MG63 (cell line): Measurements from ENCODE around the gene TP73. TPM values are rescaled to one million over a fixed set of nuclear protein-coding genes. Genes with fewer than 3 reads are reported as not detected.

ENCODE experiments used
- DNase-seq: peaks from one replicate; pipeline ENCODE4 v3.0.0-alpha.2; 2020
- H3K27me3 ChIP-seq: fragments of 250-450 bp; sonication (Bioruptor Pico); 2 replicates; pipeline ENCODE4 v1.5.1; 2020; ENCODE audit warnings: mild to moderate bottlenecking, moderate library complexity
- H3K36me3 ChIP-seq: fragments of 250-450 bp; sonication (Bioruptor Pico); 2 replicates; pipeline ENCODE4 v1.5.1; 2020; ENCODE audit warnings: mild to moderate bottlenecking, moderate library complexity
- H3K4me3 ChIP-seq: fragments of 250-450 bp; sonication (Bioruptor Pico); 2 replicates; pipeline ENCODE4 v1.5.1; 2020; ENCODE audit warnings: mild to moderate bottlenecking, moderate library complexity
- H3K9me3 ChIP-seq: fragments of 250-450 bp; sonication (Bioruptor Pico); 2 replicates; pipeline ENCODE4 v1.5.1; 2020; ENCODE audit warnings: mild to moderate bottlenecking, moderate library complexity
- total RNA-seq: library from RNA; depleted of rRNA; stranded (reverse); fragments of >200 nt; shearing (Covaris generic); gene quantifications from 2 replicates; pipeline ENCODE4 v1.2.3, GENCODE V29; 2014; ENCODE audit warnings: low replicate concordance

TP73 gene
- total RNA-seq, 1 experiment from 2014 or later, result 3.1 TPM

GRCh38 chr1:3685222-3685621 lies 32.9 kb downstream of the TP73 start:
- no peak for DNase-seq
- no peaks in the 10 kb centered on the region for H3K36me3 ChIP-seq
- H3K4me3 ChIP-seq, result no peak overlapping the region
- no peaks in the 10 kb centered on the region for H3K9me3 ChIP-seq
- no peaks in the 10 kb centered on the region for H3K27me3 ChIP-seq

- H3K36me3 ChIP-seq, result no peaks in the 10 kb centered on the region
- H3K27me3 ChIP-seq, result no peaks in the 10 kb centered on the region
- no peaks in the 10 kb centered on the region for H3K9me3 ChIP-seq
- no peak overlapping the region for H3K4me3 ChIP-seq
- no peak for DNase-seq
Observed at GRCh38 chr1:3685906-3686305, 33.6 kb downstream of the TP73 start.

DNA sequence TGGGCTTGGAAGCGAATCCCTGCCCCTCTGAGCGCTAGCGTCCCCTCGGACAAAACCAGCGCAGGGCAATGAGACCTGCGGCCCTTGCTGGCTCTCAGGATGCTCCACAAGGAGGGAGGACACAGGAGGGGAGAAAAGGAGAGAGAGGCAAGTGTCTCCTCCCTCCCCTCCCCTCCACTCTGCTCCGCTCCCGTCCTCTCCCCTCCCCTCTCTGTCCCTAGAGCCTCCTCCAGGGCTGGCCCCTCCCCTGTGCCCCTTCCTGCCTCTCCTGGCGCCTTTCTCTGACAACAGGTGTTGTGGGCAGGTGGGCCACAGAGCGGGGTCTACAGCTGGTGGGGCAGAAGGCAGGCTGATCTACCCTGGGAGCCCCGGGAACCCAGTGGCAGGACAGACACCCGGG lies 35.2 kb downstream of the TP73 start:
- H3K27me3 ChIP-seq, result no peaks in the 10 kb centered on the region
- no peak overlapping the region for H3K4me3 ChIP-seq
- no peaks in the 10 kb centered on the region for H3K36me3 ChIP-seq
- no peaks in the 10 kb centered on the region for H3K9me3 ChIP-seq
- DNase-seq, result no peak

GRCh38 chr1:3688356-3689137 lies 36.2 kb downstream of the TP73 start:
- Histone ChIP-seq H3K4me3 (no peak overlapping the region), H3K36me3 (no peaks in the 10 kb centered on the region), H3K9me3 (no peaks in the 10 kb centered on the region), H3K27me3 (no peaks in the 10 kb centered on the region)
- DNase-seq, result no peak

- Histone ChIP-seq H3K36me3 (no peaks in the 10 kb centered on the region), H3K4me3 (no peak overlapping the region), H3K27me3 (no peaks in the 10 kb centered on the region), H3K9me3 (no peaks in the 10 kb centered on the region)
- DNase-seq, result no peak
Observed at GRCh38 chr1:3689138-3689750, 36.9 kb downstream of the TP73 start.

- no peaks in the 10 kb centered on the region for H3K36me3 ChIP-seq
- no peaks in the 10 kb centered on the region for H3K9me3 ChIP-seq
- no peak overlapping the region for H3K4me3 ChIP-seq
- no peak for DNase-seq
- H3K27me3 ChIP-seq, result no peaks in the 10 kb centered on the region
Observed at GRCh38 chr1:3690282-3691065, 38.2 kb downstream of the TP73 start.

DNA sequence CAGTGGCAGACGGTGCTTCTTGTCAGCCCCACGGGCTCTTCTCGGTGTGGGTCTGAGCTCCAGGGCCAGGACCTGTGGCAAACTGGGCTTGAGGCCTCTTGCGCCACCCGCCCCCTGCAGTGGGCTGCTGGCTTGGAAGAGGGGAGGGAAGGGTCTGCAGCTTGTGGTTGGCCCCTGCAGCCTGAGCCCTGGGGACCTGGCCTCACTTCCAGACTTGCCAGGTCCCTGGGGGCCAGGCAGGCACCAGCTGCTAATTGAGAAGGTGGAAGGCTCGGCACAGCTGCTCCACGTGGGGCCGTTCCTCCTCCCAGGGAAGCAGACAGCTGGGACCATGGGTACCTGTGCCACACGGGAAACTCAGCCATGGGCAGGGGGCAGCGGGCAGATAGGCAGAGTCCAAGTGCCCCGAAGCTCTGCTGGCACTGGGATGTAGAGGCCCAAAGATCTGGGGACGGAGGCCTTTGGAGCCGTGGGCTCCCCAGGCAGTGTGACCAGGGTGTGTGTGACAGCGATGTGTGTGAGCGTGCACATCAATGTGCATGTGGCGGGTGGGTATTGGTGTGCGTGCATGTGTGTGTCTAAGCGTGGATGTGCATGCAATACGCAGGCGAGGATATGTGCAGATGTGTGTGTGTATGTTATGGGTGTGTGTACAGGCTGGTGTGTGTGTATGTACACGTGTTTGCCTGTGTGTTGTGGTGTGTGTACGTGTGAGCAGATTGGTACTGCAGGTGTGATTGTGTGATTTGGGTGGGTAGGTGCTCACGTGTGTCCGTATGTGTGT lies 39.3 kb downstream of the TP73 start:
- H3K27me3 ChIP-seq, result no peaks in the 10 kb centered on the region
- no peaks in the 10 kb centered on the region for H3K36me3 ChIP-seq
- no peaks in the 10 kb centered on the region for H3K9me3 ChIP-seq
- DNase-seq, result no peak
- H3K4me3 ChIP-seq, result no peak overlapping the region

- no peak overlapping the region for H3K4me3 ChIP-seq
- no peak for DNase-seq
Observed at GRCh38 chr1:3692598-3692997, 40.3 kb downstream of the TP73 start.

GRCh38 chr1:3693321-3693720 lies 41.0 kb downstream of the TP73 start:
- Histone ChIP-seq H3K4me3 (no peak overlapping the region), H3K9me3 (no peaks in the 10 kb centered on the region), H3K27me3 (no peaks in the 10 kb centered on the region), H3K36me3 (no peaks in the 10 kb centered on the region)
- DNase-seq, result no peak

More at GRCh38 chr1:3692598-3692997, 40.3 kb downstream of the TP73 start:
- Histone ChIP-seq H3K27me3 (no peaks in the 10 kb centered on the region), H3K9me3 (no peaks in the 10 kb centered on the region), H3K36me3 (no peaks in the 10 kb centered on the region)

DNA sequence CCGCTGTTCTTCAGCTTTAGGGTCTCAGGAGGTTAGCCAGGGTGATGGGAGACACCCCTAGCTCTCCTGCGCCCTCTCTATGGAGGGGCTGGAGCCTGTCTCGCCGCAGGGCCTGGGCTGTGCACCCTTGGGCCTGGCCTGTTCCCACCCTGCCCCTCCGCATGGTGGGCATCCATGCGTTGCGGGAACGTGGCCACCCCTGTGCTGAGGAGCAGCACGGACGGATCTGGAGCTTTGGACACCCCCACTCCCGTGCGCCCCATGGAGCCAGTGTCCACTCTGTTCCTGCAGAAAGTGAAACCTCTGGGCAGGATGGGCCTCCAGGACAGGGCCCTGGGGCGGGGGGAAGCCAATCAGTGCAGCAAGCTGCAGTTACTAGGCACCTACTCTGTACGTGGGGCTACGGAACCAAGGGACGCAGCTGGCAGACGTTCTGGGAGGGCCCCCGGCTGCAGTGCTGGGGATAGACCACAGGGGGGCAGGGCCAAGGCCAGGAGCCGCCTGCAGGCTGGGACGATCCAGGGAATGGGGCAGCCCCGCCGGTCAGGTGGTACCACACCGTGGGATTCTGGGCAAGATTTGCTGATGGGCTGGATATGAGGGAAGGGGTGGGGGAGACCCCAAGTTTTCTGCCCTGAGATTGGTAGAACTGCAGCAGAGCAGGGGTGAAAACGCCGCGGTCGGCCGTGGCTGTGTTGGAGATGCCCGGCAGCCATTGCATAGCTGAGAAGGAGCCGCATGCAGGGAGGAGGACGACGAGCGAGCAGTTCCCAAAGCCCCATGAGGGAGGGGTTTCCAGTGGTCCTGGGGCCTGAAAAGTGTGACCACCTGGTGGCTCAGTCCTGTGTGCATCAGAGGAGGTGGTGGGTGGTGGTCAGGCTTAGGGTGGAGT lies 43.3 kb downstream of the TP73 start:
- Histone ChIP-seq H3K27me3 (no peaks in the 10 kb centered on the region), H3K9me3 (no peaks in the 10 kb centered on the region), H3K36me3 (no peaks in the 10 kb centered on the region), H3K4me3 (no peak overlapping the region)
- DNase-seq, result peak; percentile 17

GRCh38 chr1:3696689-3697088 lies 44.4 kb downstream of the TP73 start:
- no peaks in the 10 kb centered on the region for H3K36me3 ChIP-seq
- no peaks in the 10 kb centered on the region for H3K27me3 ChIP-seq
- no peak for DNase-seq
- H3K9me3 ChIP-seq, result no peaks in the 10 kb centered on the region
- no peak overlapping the region for H3K4me3 ChIP-seq

DNA sequence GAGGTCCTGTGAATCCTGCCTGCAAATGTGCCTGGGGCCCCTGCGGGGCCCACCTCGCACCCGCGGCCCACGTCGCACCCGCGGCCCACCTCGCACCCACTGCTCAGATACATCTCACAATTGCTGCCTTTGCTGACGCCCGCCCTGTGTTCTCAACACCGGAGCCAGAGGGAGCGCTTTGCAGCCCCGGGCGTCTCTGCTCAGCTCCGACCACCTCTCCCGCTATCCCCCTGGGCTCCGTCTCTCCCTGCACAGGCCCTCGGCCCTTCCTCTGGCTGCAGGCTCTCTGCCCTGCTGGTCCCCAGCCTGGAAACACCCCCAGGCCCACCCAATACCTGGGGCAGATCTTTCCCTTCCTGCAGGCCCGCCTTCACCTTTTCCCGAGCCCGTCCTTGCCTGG lies 44.8 kb downstream of the TP73 start:
- no peaks in the 10 kb centered on the region for H3K36me3 ChIP-seq
- no peak for DNase-seq
- no peaks in the 10 kb centered on the region for H3K9me3 ChIP-seq
- H3K4me3 ChIP-seq, result no peak overlapping the region
- H3K27me3 ChIP-seq, result no peaks in the 10 kb centered on the region

- Histone ChIP-seq H3K27me3 (no peaks in the 10 kb centered on the region), H3K36me3 (no peaks in the 10 kb centered on the region), H3K4me3 (no peak overlapping the region), H3K9me3 (no peaks in the 10 kb centered on the region)
- DNase-seq, result no peak
Observed at GRCh38 chr1:3697810-3698209, 45.5 kb downstream of the TP73 start.

GRCh38 chr1:3698660-3699408 lies 46.5 kb downstream of the TP73 start:
- no peak for DNase-seq
- Histone ChIP-seq H3K4me3 (no peak overlapping the region), H3K36me3 (no peaks in the 10 kb centered on the region), H3K9me3 (no peaks in the 10 kb centered on the region), H3K27me3 (no peaks in the 10 kb centered on the region)

DNA sequence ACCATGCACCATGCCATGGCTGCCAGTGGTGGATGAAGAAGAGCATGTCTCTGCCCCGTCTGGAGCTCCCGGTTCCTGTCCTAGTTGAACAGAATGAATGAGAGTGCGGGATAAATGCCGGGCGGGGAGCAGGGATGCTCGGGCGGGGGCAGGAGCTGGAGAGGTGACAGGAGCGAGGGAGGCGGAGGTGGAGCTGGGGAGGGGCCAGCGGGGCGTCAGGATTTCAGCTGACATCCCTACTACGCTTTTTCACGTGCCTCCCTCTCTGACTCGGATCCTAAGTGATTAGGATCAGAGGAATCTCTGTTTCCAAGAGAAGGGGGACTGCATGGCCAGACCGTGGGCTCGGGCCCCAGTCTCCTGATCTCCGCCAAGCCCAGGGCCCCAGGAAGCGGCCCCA lies 47.3 kb downstream of the TP73 start:
- Histone ChIP-seq H3K9me3 (no peaks in the 10 kb centered on the region), H3K27me3 (no peaks in the 10 kb centered on the region), H3K4me3 (no peak overlapping the region)

More for the DNA sequence above, 47.3 kb downstream of the TP73 start:
- no peak for DNase-seq
- no peaks in the 10 kb centered on the region for H3K36me3 ChIP-seq
